Cerebellar nuclear complex (tissue), 1 donor: ENCODE measurements around the gene CYRIA.

Source experiments
- DNase-seq, 2 experiments: peaks; one replicate each; lab custom pipeline; 2025; lab: John Stamatoyannopoulos, UW

CYRIA gene

DNA sequence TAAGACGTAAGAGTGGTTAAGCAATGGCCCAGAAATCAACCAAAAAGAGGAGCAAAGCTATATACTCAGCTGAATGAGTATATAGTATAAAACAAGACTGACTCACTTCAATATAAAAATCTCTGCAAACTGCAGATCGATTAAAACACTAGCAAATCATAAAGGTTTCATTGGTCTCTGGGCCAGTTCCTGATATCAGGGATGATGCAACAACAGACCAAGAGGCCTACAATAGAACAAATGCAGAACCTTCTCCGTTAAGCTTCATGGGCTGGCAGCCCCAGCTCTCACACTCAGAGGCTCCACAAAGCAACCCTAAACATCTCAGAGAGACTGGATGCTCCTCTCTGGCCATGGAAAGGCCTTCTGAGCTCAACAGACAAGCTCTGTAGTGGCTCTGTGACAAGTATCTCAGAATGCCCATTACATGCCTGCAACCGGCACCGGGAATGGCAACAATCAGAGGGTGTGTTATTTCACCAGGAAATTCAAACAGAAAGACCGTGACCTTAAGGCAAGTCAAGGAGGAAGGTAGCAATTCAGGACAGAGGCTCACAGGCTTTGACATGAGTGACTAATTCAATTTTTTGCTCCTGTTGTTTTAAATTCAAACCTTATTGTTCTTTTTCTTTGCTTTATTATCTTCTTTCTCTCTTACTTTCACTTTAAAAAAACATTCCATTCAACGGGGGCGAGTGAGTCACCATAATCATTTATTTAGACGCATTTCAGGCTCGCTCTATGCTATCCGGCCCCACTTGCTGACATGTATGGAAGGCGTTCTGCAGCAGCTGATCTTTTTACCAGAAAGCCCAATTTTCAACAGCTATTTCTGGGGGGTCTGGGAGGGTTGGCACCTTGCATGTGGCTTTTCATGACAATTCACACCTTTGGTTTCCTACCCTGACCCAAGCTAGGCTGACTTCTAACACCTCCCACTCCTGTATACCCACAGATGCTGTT is 15.1 kb downstream of the CYRIA start:
- no peak for DNase-seq

DNA sequence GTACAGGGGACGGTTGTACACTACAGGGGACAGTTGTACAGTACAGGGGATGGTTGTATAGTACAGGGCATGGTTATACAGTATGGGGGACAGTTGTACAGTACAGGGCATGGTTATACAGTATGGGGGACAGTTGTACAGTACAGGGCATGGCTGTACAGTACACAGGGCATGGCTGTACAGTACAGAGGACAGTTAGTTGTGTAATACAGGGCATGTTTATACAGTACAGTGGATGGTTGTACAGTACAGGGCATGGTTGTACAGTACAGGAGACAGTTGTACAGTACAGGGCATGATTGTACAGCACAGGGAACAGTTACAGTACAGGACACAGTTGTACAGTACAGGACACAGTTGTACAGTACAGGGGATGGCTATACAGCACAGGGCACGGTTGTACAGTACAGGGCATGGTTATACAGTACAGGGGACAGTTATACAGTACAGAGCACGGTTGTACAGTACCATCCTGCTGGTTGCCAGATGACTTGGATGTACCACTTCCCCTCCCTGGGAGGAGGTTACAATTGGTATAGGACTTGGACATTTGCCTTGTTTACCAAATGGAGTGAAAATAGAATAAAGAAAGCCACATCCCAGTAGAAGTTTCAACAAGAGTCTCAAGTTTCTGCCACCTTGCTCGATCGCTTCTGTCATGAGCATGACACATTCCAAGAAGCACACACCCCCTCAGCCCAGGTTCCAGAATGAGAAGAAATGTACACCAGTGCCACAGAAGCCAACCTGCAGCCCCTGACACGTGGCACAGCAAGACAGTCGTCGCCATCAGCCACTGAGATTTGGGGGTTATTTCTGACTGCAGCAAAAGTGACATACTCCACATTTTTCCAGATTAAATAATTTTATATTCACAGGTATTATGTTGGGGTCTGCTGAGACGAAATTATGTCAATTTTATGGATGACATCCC is 16.0 kb downstream of the CYRIA start:
- DNase-seq = no peak

DNA sequence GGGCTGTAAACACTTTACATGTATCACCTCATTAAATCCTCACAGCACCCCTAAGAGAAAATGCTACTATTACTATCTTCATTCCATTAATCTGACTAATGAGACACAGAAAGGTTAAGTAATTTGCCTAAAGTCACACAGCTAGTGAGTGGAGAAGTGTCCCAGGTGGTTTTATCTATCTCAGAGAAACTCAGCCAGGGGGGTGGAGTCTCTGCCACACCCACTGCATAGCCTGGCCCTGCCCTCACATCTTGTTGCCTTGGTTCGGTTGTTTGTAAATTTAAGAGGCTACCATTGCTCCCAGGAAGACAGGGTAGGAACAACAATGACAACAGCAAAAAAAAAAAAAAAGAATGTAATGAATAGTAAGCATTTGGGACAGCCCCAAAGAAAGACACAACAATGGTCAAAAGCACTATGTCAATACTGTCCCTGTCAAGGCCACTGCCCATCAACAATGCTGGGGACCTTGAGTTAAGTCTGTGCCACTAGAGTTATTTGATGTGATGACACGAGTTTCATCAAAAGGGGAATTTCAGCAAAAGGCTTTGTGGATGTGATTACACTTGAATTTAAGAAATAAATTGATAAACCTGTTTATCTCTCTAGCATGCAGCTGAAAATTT is 17.5 kb downstream of the CYRIA start:
- DNase-seq = no peak

DNA sequence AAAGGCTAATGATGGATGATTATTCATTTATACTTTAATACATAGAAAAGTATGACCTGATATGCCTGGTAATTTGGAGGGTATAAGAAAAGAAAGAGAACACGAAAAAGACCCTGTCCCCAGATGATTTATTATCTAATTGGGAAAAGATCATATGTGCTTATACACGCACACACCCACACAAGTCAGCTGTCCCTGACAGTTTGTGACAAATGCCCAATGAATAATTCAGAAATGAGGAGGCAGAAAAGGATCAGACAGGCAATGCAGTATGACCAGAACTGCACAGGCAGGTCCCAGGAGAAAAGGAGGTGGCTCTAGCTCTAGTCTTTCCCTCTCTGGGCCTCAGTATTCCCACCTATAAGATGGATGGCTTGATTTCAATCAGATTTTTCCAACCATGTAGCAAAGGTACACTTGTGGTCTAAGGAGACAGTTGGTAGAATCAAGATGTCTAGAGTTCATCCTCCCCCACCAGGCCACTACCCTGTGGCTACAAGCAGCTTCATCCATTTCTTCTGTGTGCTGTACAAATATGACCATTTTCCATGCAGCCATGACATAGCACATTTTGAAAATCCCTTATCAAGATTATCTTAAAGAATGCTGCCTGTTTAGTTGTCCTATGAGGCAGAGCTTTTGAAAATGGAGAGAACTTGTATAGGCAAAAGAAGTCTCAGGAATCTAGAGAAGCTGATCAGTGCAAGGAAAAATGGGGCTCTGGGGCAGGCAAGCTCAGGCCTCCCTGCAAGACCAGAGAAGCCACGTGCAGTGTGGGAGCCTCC is 19.7 kb downstream of the CYRIA start:
- DNase-seq = no peak

DNA sequence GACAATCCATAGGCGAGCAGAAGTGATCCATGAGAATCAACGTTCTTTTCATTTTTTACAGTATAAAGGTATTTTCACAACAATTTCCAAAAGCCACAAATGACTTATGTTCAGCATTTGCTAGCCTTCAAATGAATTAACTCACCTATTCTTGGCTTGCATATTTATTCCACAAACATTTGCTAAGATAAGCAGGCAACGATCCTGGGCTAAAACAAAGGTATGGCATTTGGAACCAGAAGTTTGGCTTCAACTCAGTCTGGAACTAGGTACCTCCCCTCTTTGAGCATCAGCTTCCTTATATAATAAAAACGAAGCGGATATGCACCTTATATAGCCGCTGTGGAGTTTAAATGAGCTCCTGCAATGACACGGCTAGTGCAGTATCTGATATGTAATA is 20.5 kb downstream of the CYRIA start:
- no peak for DNase-seq

DNA sequence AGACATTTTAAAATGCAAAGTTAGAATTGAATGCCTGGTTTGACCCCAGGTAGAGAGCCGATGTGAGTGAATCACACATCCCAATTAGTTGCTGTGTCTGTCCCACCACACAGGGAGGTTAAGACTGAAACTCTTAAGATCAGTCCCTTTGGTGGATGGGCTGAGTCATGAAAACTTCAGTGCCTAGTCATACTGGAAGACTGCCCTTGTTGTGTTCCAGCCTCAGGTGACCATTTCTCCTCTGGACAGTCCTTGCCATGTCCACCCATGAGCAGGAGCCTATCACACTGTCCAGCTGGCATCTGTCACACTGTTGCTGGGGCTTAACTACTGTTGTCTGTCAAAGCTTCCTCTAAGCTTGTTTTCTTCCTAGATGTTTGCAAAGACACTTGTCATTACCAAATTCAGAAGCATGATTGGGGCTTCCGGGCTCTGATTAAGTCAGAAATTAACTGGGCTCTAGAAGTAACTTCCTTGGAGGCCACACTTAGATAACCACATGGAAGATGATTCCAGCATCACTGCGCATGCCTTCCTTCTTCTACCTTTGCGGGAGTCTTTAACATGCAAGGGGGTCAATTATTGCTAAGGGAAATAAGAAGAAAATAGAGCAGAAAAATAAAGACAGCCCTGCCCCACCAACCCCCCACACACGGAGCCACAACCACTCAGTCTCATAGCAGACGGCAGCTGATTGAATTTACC is 21.3 kb downstream of the CYRIA start:
- no peak for DNase-seq

- DNase-seq = no peak
These were observed 22.5 kb downstream of the CYRIA start for GRCh38 chr2:16643099-16643498.

DNA sequence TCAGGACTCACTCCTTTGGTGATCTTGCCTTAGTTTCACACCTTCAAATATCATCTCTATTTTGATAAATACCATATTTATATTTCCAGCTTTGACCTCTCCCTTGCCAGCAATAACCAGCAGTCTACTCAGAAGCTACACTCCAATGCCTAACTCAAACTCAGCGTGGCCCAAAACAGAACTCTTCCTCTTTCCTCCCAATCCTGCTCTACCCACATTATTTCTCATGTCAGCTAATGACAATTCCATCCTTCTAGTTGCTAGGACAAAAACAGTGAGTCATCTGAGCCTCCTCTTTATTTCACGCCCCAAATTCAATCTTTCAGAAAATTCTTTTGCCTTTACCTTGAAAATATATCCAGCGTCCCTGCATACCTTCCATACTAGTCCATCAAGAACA is 23.5 kb downstream of the CYRIA start:
- DNase-seq = no peak

DNA sequence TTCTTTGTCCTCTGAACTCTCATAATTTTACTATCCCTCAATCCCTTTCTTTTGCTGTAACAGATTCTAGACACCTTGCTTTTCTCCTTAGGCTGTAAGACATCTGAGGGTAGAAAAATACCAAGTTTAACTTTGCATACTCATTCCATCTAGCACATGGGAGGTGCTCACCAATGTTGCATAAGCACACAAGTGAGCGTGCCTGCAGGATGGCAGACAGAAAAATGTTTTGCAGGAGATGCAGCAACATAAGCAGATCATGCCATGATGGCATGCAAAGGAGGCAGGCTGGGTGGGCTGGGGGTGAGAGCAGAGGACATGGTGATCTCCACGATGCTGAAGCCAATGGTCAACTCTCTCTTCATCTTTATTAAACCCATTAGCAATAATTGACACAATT is 24.1 kb downstream of the CYRIA start:
- DNase-seq = no peak

GRCh38 chr2:16640867-16641266 is 24.8 kb downstream of the CYRIA start:
- DNase-seq = no peak

DNA sequence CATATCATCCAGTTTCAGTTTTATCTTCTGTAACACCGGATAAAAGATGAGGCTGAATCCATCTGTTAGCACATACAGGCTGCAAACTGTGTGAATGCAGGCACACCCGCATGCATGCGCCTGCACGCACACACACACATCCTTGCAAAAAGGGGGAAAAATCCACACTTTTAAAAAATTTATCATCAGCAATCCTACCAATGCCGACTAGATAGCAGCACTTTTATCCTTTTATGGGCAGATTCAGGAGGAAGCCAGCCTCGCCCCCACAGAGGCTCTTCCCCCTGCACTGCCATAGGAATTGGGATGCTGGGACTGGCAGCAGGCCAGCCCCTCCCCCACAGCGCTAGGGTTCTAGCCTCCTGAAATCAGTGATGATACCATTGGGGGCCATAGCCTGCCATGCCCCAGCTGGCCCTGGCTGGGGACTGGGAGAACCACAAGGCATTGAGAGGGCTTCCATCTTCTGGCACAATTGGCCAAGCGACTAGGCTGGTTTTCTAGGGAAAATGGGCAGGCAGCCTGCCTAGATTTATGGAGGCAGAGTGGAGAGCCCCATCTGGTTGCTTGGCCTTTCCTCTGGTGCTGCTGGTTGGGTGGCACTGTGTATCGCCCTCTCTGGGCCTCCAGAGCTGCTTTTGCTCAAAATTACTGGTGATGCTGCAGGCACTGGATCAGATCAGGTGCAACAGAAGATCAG is 25.5 kb downstream of the CYRIA start:
- DNase-seq = no peak

GRCh38 chr2:16639431-16639830 is 26.2 kb downstream of the CYRIA start:
- no peak for DNase-seq

DNA sequence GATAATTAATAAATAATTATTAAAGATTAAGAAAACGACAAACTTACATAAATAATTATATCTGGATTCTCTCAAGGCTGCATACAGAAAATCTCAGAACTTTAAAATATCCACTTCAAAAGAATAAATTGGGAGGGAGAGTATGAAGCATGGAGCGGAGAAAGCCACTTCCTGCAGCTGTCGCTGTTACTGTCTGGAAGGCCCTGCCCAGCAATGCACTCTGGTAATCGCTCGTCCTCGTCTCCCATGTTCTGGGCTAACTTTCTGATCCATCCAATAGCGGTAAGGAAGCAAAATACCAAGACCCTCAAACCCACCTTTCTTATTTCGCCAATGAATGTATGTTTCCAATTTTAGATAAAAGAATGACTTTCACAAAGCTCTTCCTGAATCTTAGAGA is 26.7 kb downstream of the CYRIA start:
- DNase-seq = no peak

- DNase-seq = no peak
These were observed 28.3 kb downstream of the CYRIA start for GRCh38 chr2:16637304-16637703.

DNA sequence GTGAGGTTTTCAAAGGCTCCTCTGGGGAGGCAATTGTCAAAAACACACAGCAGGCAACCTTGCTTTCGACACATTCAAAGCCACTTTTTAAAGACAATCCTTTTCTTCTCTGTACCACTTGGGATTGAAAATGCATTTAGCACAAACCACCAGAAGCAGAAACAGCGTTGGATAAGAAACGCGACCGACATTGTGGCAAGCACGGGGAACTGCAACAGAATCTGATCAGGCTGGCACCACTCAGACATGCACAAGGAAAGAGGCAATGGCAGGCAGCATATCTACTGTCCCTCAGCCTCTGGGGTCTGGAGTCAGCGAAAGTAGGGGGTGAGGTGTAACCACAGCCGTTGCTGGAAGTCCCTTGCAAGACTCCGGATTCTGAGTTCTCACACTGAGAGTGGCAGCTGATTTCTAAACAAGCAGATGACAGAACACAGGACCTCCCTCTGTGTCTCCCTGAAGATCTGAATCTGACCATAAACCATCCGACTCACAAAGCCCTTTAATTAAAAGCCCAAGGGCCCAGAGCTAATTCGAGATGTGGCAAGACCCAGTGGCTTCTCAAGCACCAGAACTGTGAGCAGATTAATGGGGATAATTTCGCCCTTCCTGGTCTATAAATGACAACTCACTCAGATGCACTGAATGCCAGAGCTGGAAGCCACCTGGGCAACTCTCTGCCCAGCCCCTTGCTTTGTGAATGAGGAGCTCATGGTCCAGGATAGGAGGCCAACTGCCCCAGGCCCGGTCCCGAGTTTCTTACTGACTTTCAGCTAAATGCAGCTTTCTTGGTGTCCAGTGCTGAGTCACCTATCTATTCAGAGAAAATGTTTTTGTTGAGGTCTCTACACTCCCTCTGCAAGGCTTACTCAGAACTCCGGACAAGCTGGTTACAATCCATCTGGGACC is 29.6 kb downstream of the CYRIA start:
- no peak for DNase-seq

GRCh38 chr2:16633621-16634430 is 31.8 kb downstream of the CYRIA start:
- no peak for DNase-seq

GRCh38 chr2:16632598-16632997 is 33.0 kb downstream of the CYRIA start:
- DNase-seq = no peak

DNA sequence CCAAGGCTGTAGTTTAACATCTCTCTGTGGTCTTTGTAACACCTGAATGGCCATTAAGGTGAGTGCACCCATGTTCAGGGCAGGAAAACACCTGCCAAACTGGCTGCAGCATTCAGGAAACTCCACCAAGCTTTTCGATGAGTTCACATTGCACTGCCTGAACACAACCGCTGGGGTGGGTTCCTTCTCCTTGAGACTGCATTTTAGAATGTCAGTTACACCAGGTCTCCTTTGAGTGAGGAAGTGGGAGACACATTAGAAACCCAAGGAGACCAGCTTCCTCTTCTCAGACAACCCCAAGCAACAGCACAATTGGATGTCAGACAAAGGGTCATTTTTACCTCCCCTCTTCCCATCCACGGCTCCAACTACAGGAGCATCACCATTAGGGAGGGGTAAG is 35.2 kb downstream of the CYRIA start:
- DNase-seq = no peak
